IPS-20b (cell line): ENCODE results near the gene ABCC2.
"Not testable (repeated sequence)": the region's sequence is repeated elsewhere in the genome, so short reads cannot be mapped to it uniquely, and the experiment has no call there.

Experiments
- H3K27ac ChIP-seq: one replicate; pipeline ENCODE4 v1.5.1; 2013; ENCODE audit warnings: low read length
- H3K27me3 ChIP-seq: 2 replicates; pipeline ENCODE4 v1.6.1; 2013; ENCODE audit warnings: mild to moderate bottlenecking, low read length, inconsistent platforms; ENCODE audit not compliant: insufficient read depth
- H3K36me3 ChIP-seq: 2 replicates; pipeline ENCODE4 v1.6.1; 2013; ENCODE audit warnings: low read depth, mild to moderate bottlenecking, inconsistent platforms, low read length, moderate library complexity; ENCODE audit not compliant: insufficient read depth
- H3K4me1 ChIP-seq: 2 replicates; pipeline ENCODE4 v1.6.1; 2013; ENCODE audit warnings: mild to moderate bottlenecking, control low read depth, inconsistent platforms, low read length, moderate library complexity; ENCODE audit not compliant: insufficient read depth
- H3K4me3 ChIP-seq: 2 replicates; pipeline ENCODE4 v1.5.1; 2013; ENCODE audit warnings: mild to moderate bottlenecking, low read length, inconsistent platforms
- H3K9ac ChIP-seq: 2 replicates; pipeline ENCODE4 v1.6.1; 2013; ENCODE audit warnings: low read depth, mild to moderate bottlenecking, inconsistent platforms, low read length, moderate library complexity
- H3K9me3 ChIP-seq: 2 replicates; pipeline ENCODE4 v1.6.1; 2013; ENCODE audit warnings: mild to moderate bottlenecking, low read depth, low read length, inconsistent platforms; ENCODE audit not compliant: insufficient read depth

ABCC2 gene

GRCh38 chr10:99814143-99814542 lies 31.7 kb downstream of the ABCC2 start:
- H3K36me3 ChIP-seq = no peaks in the 10 kb centered on the region
- no peak overlapping the region for H3K9ac ChIP-seq
- no peaks in the 10 kb centered on the region for H3K9me3 ChIP-seq
- no peaks in the 10 kb centered on the region for H3K4me1 ChIP-seq
- no peaks in the 10 kb centered on the region for H3K27me3 ChIP-seq
- H3K27ac ChIP-seq = no peak overlapping the region
- H3K4me3 ChIP-seq = no peak overlapping the region

DNA sequence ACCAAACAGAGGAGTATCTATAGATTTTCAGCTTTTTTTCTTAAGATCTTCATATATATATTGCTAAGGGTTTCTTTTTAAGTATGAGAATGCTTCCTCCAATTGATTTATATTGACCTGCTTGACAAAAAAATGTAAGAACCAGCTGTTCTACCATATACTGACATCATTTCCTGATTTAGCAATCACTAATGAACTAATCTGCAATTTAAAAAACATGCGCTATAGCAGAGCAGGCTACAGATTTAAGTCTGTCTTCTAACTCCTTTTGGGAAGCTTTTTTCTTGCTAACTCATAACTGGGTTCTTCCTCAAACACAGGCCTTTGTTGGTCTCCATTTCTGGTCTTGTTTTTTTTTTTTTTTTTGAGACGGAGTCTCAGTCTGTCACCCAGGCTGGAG lies 33.2 kb downstream of the ABCC2 start:
- Histone ChIP-seq H3K9ac (no peak overlapping the region), H3K27me3 (no peaks in the 10 kb centered on the region), H3K4me1 (no peaks in the 10 kb centered on the region), H3K4me3 (no peak overlapping the region), H3K36me3 (no peaks in the 10 kb centered on the region), H3K9me3 (no peaks in the 10 kb centered on the region), H3K27ac (no peak overlapping the region)

- no peaks in the 10 kb centered on the region for H3K9me3 ChIP-seq
- H3K27me3 ChIP-seq = no peaks in the 10 kb centered on the region
- no peaks in the 10 kb centered on the region for H3K4me1 ChIP-seq
- H3K36me3 ChIP-seq = no peaks in the 10 kb centered on the region
- no peak overlapping the region for H3K9ac ChIP-seq
- H3K27ac ChIP-seq = no peak overlapping the region
- H3K4me3 ChIP-seq = no peak overlapping the region
Observed at GRCh38 chr10:99827936-99828335, 45.5 kb downstream of the ABCC2 start.

- no peaks in the 10 kb centered on the region for H3K36me3 ChIP-seq
Observed at GRCh38 chr10:99828464-99828863, 46.0 kb downstream of the ABCC2 start.

DNA sequence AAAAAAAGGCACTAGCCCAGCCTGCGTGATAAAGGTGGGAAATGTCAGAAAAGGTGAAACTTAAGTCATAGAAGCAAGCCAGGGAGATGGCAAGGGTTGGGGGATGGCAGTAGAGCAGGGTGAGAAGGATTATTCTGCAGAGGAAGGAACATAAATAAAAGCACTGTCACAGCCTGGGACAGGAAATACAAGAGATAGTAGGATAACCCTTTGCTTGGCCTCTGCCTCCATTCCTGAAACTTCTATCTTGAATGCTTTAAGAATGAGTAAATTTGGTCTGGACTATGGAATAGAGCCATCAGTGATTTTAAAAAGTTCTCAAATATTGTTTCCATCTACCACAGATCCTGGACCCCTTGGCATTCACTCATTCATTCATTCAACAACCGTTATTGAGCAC lies 50.0 kb downstream of the ABCC2 start:
- no peaks in the 10 kb centered on the region for H3K27me3 ChIP-seq
- no peak overlapping the region for H3K9ac ChIP-seq
- H3K27ac ChIP-seq = no peak overlapping the region
- H3K4me1 ChIP-seq = no peaks in the 10 kb centered on the region
- no peak overlapping the region for H3K4me3 ChIP-seq
- H3K36me3 ChIP-seq = no peaks in the 10 kb centered on the region
- no peaks in the 10 kb centered on the region for H3K9me3 ChIP-seq

More at GRCh38 chr10:99828464-99828863, 46.0 kb downstream of the ABCC2 start:
- Histone ChIP-seq H3K9me3 (no peaks in the 10 kb centered on the region), H3K27ac (no peak overlapping the region), H3K4me1 (no peaks in the 10 kb centered on the region), H3K9ac (no peak overlapping the region), H3K4me3 (no peak overlapping the region), H3K27me3 (no peaks in the 10 kb centered on the region)

DNA sequence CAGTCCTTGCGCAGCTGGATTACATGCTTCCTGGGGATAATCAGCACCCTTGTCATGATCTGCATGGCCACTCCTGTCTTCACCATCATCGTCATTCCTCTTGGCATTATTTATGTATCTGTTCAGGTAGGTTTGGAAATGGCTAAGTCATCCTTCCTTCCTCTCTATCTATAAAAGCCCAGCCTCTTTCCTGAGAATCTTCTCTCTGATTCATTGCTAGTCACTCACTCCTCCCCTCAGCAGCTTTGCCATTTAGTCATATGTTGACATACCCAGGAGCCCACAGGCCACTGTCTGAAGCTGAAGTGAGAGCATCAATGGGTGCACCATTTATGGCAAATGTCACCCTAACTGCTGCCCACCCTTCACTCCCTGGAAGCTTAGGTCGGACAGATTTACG lies 52.0 kb downstream of the ABCC2 start:
- H3K27ac ChIP-seq = no peak overlapping the region

GRCh38 chr10:99835947-99836346 lies 53.5 kb downstream of the ABCC2 start:
- Histone ChIP-seq H3K27ac (no peak overlapping the region), H3K4me3 (no peak overlapping the region), H3K4me1 (no peaks in the 10 kb centered on the region), H3K9ac (no peak overlapping the region), H3K9me3 (no peaks in the 10 kb centered on the region; the same call in 1 of the 2 replicates), H3K36me3 (no peaks in the 10 kb centered on the region), H3K27me3 (no peaks in the 10 kb centered on the region)

More for the DNA sequence above, 52.0 kb downstream of the ABCC2 start:
- H3K27me3 ChIP-seq = no peaks in the 10 kb centered on the region
- H3K9ac ChIP-seq = no peak overlapping the region
- no peaks in the 10 kb centered on the region for H3K36me3 ChIP-seq
- H3K9me3 ChIP-seq = no peaks in the 10 kb centered on the region
- no peaks in the 10 kb centered on the region for H3K4me1 ChIP-seq
- H3K4me3 ChIP-seq = no peak overlapping the region

GRCh38 chr10:99836711-99837110 lies 54.3 kb downstream of the ABCC2 start:
- Histone ChIP-seq H3K4me1 (no peaks in the 10 kb centered on the region), H3K9me3 (no peaks in the 10 kb centered on the region; the same call in 1 of the 2 replicates), H3K27me3 (no peaks in the 10 kb centered on the region), H3K4me3 (no peak overlapping the region), H3K27ac (no peak overlapping the region), H3K9ac (no peak overlapping the region), H3K36me3 (no peaks in the 10 kb centered on the region)

- H3K9ac ChIP-seq, H3K4me3 ChIP-seq, H3K4me1 ChIP-seq, H3K27ac ChIP-seq, H3K27me3 ChIP-seq, H3K9me3 ChIP-seq, H3K36me3 ChIP-seq: not testable (repeated sequence)
Observed at GRCh38 chr10:99840859-99841258, 58.4 kb downstream of the ABCC2 start.

DNA sequence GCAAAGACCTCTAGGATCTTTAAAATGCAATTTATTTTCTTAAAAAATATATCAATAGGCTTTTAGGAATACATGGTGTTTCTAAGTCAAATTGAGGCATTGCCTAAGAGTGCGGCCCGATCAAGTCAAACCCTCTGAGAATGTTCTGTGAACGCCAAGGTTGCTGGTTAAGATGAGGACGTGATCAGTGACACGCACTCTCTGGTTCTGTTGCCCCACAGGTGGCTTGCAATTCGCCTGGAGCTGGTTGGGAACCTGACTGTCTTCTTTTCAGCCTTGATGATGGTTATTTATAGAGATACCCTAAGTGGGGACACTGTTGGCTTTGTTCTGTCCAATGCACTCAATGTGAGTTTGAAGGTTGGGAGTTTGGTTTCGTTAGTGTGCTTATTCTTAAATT lies 59.3 kb downstream of the ABCC2 start:
- Histone ChIP-seq H3K4me3 (no peak overlapping the region), H3K9ac (no peak overlapping the region), H3K4me1 (0 out of 2 replicates have a peak, but pooled peaks cover 6% of the 10 kb centered on the region), H3K27ac (no peak overlapping the region), H3K9me3 (no peaks in the 10 kb centered on the region; the same call in 1 of the 2 replicates), H3K36me3 (no peaks in the 10 kb centered on the region), H3K27me3 (peaks cover 6% of the 10 kb centered on the region; the same call in 1 of the 2 replicates)

GRCh38 chr10:99843310-99843709 lies 60.9 kb downstream of the ABCC2 start:
- H3K36me3 ChIP-seq = no peaks in the 10 kb centered on the region
- H3K27ac ChIP-seq = no peak overlapping the region
- peak overlapping the region; percentile 37; the same call in 1 of the 2 replicates for H3K9ac ChIP-seq
- H3K27me3 ChIP-seq = peaks cover 6% of the 10 kb centered on the region; the same call in 1 of the 2 replicates
- no peak overlapping the region for H3K4me3 ChIP-seq
- 0 out of 2 replicates have a peak, but pooled peaks cover 7% of the 10 kb centered on the region for H3K4me1 ChIP-seq
- H3K9me3 ChIP-seq = no peaks in the 10 kb centered on the region; the same call in 1 of the 2 replicates

DNA sequence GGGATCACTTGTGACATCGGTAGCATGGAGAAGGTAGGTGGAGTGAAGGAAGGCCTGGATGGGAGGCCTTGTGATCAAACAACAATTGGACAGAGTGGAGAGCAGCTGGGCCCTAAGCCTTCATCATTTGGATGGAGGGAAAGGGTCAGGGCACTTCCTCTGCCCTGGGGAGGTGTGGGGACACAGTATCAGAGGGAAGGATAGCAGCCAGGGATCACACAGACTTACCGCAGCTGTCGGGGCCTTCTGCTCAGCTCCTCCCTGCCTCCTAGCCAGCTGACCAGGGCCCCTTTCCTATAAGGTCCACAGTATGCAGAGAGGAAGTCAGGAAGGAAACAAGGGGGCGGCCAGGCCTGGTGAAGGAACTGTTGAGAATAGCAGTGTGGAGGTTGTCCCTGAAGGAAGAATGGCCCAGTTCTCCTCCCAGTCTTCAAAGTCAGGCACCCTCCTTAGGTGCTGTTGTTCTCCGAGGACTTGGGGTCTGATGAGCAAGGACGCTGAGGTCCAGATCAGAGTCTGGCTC lies 62.1 kb downstream of the ABCC2 start:
- H3K4me3 ChIP-seq = no peak overlapping the region
- no peak overlapping the region for H3K27ac ChIP-seq
- no peaks in the 10 kb centered on the region for H3K36me3 ChIP-seq
- no peak overlapping the region for H3K9ac ChIP-seq
- H3K4me1 ChIP-seq = peaks cover 17% of the 10 kb centered on the region
- H3K9me3 ChIP-seq = no peaks in the 10 kb centered on the region; the same call in 1 of the 2 replicates
- peaks cover 6% of the 10 kb centered on the region; the same call in 1 of the 2 replicates for H3K27me3 ChIP-seq
